Measurements from ENCODE around the gene CRYZL1.
A peak's percentile ranks its signal among the peaks of the same experiment; 100 is the strongest.
"Not testable (repeated sequence)": the region's sequence is repeated elsewhere in the genome, so short reads cannot be mapped to it uniquely, and the experiment has no call there.

CRYZL1 gene

DNA sequence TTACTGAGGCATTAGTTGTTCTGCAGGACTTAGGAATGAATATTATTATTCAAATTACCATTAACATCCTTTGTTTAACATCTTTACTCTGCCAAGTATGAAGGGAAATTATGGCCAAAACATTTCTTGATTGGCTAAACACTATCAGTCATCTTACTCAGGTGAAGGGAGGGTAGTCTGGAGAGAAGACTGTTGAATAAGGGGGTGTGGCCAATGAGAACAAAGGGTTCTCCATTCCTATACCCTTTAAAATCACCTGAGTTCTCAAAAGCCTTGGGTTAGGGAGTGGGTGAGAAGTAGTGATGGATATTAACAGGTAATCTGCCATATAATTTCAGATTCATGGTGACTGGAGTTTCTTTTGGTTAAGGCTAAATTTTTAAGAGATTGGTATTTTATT is 19.3 kb downstream of the CRYZL1 start:
- no peak for DNase-seq

DNA sequence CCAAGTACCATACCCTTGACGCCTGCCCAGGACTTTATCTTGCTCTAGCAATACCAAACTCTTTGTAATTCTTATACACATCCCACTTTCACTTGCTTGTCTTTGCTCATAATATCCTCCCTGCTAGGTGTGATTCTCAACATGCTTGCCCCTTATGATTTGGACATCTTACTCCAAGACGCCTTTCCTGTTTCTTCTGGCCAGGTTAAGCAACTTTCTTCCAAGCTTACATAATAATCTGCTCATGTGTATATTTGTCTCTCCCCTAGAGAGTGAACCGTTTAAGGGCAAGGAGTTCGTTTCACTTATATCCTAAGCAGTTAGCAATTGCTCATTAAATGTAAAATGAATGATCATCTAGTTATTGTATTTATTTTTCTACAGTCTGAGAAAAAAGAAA is 21.8 kb downstream of the CRYZL1 start:
- no peak for DNase-seq

DNA sequence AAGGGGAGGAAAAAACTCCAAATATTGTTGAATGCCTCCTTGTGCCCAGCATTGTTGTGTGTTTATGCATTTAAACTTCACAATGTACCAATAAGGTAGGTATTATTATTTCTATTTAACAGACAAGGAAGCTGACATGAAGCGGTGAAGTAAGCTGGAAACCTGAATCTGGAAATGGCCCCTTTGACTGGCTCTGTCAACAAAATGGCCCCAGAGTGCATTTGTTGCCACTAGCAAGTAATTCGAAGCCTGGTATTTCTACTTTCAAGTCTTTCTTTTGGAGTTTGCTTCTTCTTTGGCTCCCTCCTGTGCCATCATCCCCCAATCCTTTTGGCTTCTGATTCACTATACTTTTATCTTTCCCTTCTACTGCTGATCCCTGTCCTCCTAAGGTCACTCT is 23.1 kb downstream of the CRYZL1 start:
- no peak for DNase-seq

DNA sequence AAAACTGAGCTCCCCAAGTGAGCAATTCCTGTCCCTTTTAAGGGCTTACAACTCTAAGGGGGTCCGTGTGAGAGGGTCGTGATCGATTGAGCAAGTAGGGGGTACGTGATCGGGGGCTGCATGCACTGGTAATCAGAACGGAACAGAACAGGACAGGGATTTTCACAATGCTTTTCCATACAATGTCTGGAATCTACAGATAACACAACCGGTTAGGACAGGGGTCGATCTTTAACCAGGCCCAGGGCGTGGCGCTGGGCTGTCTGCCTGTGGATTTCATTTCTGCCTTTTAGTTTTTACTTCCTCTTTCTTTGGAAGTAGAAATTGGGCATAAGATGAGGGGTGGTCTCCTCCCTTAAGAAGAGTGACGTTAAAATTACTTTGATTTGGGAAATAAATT is 24.0 kb downstream of the CRYZL1 start:
- not testable (repeated sequence) for DNase-seq

DNA sequence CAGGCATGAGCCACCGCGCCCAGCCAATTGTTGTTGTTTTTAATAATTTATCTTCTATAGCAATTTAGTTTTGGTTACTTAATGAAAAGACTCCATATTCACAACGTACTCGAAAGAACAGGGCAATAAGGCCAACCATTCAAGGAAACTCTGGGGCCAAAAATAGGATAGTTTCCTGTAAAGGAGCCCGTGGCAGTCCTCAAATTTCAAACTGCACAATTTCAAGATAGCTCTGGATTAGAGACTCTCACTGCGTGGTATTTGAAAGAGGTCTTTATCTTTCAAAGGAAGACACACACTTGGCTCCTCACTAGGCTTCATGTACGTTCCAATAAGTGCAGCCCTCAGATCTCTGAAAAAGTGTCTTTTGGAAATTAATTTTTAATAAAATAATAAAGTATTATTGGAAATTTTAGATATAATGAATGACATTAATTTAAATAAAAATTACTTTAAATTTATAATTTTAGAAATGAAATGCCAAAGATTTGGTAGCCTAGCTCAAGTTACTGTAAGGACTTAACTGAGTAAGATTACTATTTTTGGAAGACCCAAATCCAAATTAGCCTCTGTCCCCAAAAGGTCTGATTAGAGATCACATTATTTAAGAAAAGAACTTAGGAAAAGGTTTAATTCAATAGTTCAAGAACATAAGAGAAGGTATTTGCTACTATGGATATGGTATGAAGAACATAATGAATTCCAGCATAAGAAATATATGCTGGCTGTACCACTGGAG is 30.4 kb downstream of the CRYZL1 start:
- no peak for DNase-seq

DNA sequence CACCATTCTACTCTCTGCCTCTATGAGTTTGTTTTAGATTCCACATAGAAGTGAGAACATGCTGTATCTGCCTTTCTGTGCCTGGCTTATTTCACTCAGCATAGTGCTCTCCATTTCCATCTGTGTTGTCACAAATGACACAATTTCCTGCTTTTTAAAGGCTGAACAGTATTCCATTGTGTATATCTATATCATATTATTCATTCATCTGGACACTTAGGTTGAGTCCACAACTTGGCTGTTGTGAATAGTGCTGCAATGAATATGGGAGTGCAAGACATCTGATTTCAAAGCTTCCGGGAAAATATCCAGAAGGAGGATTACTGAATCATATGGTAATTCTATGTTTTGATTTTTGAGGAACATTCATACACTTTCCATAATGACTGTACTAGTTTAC is 33.0 kb downstream of the CRYZL1 start:
- DNase-seq: no peak

DNA sequence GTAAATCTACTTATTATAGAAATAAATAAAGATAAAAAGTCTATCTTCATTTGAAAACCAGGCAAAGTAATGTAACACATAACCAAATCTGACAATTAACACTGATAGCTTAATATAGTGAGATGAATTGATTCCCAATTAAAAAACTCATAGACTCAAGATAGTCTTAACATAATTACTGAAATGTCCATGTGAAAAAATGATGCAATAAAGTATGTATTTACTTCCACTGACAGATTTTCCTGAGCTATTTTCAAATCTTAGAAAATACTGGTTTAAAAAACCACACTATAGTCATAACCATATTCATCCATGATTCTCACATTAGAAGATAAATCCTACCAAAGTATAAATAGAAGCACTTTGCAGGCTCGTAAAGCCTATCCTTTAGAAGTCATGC is 43.5 kb downstream of the CRYZL1 start:
- no peak for DNase-seq

DNA sequence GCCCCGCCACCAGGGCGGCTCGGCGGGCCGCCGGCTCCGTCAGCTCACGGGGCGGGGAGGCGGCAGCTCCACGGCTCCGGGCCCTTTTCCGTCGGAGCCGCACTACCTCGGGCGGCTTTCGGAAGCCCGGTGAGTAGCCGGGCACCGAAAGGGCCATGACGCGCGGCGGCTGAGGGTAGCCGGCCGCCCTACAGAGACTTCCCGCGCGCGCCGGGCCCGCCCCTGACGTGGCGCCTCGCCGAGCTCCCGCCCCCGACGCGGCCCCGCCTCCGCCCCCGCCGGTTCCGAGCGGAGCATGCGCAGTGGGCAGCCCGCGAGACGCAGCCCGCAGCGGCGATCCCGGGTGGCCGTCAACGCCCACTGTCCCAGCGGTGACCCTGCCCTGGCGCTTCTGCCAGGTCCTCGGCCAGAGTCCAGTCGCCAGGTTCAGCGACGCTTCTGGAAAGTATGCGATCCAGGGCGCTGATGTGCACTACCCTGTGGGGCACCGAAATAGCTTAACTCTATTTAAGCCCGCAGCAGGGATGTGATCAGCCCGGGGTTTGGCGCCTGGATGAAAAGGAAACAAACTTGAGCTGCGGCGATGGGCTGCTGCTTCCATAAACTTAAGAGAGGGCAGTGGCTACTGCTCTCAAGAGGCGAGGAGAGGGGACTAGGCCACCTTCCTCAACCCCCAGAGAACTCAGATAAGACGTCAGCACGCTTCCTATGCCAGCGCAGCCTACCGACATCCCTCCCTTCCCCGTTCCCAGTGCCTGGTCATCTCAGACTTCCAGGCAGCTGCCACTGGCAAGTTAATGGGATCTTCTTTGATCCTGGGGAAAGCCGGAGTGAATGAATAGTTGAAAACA is 52.8 kb downstream of the CRYZL1 start, which contains the start of gene DONSON:
Gene DONSON, minus strand, starts transcription at position 200 of the 851 bp plus-strand sequence. Its CDS starts 43 bp downstream, at position 157.
- peak; percentile 85 to 88 for DNase-seq

DNA sequence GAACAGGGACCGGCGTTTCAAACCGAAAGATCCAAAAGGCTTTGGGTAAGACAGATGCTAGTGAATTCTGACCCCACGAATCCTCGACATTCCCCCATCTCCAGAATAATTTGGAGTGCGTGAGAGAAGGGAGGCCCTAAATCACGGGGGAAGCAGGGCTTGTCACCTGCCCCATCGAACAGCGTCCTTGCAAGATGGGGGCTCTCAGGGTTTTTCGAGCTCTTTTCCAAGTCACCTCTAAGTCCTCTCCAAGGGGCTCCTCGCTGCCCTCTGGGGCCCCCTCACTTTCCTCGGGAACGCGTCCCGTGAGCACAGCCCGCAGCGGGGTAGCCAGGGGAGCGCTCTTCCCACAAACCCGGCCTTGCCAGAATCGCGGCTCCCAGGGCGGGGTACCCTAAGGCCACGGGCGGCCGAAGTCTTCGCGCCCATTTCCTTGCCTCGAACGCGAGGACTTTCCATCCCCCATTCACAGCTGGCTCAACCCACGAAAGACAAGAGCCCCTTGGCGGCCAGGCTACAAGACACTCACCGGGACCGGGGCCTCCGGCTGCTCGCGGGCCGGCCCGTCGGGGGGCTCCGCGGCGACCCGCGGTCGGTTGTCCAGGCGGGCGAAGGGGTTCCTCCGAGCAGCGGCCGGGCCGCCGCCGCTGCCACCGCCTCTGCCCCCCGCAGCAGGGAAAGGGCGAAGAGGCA is 53.6 kb downstream of the CRYZL1 start:
- peak; percentile 39 to 47 for DNase-seq

DNA sequence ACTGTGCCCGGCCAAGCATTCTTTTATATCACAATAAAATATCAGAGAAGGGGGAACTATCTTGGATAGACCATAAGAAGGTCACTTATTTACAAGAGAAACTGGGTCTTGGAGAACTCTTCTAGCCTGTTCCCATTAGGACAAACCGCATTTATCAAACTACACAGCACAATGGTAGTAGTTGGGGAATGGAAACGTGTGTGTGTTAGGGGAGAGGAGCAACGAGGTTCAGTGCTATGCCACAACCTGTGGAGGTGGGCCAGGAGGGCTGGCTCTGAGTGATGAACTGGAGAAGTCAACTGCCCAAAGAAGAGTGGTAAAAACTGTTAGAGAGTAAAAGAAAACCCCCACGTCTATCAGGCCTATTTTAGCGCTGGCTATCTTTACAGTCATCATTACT is 54.6 kb downstream of the CRYZL1 start:
- no peak for DNase-seq

DNA sequence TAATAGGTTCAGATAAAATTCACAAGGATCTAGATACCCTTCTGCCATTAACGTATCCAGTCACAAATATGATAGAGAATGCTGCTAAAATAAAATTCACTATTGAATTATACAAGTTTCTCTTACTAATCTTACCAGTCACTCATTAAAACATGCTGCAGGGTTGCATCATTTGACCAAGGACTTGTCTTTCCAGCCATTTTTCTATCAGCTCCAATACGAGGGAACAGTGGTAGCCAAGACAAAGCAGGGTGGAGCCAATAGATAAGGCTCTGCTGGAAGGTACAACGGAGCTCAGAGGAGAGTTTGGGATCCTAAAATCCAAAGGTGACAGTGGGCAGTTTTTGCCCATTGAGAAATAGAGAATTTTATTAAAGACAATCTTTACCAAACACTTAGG is 57.1 kb downstream of the CRYZL1 start:
- DNase-seq: no peak

DNA sequence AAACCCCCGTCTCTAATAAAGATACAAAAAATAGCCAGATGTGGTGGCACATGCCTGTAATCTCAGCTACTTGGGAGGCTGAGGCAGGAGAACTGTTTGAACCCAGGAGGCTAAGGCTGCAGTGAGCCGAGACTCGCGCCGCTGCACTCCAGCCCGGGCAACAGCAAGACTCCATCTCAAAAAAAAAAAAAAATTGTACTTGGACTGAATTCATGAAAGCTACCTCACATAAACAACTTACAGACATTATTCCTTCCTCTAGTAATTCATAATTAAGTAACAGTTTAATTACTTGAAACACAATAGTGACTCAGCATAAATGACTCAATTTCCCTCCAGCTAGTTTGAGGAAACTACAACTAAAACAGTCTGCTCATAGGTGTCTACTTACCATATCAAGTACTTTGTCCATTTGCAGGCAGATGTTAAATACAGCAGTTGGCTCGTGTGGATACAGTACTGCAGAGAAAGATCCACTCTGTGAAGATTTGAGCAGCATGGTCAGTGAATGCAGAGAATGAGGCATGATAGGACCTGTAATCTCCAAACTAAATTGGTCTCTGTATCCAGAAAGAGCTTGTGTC is 62.5 kb downstream of the CRYZL1 start:
- no peak for DNase-seq

DNA sequence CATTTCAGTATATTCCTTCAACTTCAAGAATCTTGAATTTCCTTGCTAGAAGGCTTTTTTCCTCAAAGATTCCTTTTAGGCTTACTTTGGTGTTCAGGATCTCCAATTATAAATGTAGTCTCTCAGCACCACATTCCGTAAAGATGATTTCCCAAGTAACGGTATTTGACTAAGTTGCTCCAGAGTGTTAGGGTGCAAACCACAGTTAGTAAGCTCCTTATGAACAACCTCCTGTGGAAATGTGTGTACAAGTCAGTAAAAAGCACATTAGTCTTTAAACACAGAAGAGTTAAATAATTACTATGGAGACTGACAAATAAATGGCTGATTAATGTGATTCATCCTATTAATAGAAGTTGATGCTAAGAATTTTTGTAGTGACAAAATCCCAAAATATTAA is 63.3 kb downstream of the CRYZL1 start:
- no peak for DNase-seq

DNA sequence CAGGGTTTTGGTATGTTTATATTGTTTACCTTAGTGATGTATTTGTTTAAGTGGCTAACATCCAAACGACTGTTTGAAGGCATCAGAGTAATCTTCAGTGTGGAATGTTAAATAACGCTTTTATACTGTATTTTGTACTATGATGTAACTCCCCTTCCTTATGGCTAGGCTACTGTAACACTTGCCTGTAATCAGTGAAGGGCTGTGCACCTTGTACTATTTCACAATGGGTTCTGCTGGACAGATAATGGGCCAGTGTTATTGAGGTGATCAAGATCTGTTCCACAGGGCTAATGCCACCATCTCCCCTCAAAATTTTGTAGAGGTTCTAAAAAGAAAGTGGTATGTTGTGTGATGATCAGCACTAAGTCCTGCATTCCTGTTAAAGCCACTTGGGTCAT is 64.8 kb downstream of the CRYZL1 start:
- DNase-seq: not testable (repeated sequence)

DNA sequence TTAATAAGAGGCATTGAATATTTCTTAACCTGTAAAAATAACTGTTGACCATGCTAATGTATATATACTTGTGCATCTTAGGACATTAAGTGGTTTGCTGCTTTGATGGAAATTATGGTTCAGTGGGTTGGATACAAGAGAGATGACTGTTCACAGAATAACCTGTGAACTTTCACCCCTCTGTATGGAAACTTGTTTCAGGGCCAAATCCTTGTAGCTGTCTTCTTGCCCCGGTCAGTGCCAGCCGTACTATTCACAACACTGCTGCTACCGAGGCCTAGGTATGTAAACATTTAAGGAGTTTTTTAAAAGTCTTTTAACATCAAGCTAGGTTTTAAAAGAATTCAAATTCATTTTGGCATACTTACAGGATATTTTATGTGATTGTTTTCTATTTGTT is 69.2 kb downstream of the CRYZL1 start:
- DNase-seq: no peak

DNA sequence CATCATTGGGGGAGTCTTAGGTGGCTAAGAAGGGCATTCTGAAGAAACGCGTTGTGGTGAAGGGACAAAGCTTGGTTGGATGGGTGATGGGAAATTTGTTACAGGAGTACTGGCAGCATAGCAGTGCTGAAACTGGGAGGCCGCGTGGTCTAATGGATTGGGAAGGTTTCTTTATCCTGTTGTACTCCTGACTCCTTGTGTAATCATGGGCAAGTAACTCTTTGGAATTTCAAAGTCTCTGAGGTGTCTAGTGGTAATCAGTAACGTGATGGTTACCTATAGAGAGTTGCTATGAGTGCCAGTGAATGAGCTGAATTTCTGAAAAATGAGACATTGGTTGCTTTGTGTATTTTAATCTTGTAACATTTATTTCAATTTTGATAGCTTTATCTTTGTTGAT is 71.5 kb downstream of the CRYZL1 start:
- no peak for DNase-seq

DNA sequence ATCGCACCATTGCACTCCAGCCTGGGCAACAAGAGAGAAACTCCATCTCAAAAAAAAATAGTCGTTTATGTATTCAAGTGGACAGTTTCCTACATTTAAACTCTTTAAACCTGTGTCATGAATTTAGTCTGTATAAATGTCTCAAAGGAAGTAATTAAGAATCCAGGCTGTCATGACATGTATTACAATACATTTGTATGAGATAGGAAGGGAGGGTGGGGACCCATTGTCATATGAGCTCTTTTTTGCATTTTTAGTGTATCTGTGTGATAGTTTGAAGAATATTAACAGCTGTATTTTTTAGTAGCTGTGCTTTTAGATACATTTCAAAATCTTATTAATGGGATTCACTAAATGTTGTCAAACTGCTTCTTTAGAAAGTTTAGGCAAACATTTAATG is 73.1 kb downstream of the CRYZL1 start:
- no peak for DNase-seq

DNA sequence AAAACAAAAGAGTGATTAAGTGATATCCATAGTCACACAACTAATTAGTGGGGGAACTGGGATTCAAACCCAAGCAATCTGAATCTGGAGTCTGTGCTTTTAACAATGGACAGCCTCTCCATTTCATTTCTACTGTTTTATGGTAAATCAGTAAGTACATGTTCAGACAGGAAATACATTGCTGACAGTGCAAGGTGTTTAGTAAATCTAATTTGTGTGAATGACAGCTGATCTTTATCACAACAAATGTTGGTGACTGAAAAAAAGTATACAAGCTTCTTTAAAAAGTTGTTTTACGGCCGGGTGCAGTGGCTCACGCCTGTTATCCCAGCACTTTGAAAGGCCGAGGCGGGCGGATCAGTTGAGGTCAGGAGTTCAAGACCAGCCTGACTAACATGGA is 73.6 kb downstream of the CRYZL1 start:
- DNase-seq: no peak

DNA sequence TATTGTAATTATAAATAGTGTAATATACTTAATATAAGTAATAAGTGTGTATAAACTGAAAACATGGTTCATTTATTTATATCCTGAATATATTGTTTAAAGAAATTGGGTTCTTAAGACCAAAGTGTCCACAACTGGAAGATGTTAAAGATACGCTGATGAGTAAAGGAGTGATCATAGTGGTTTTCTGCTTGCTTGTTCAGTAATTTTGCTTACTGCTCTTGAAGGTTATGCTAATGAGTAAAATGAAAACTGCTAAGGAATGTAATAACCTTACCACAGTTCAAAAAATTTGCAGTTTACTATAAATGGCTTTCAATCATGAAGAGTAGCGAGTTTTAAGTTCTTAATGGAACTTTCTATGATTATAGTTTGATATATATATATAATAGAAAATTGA is 75.0 kb downstream of the CRYZL1 start:
- DNase-seq: no peak

DNA sequence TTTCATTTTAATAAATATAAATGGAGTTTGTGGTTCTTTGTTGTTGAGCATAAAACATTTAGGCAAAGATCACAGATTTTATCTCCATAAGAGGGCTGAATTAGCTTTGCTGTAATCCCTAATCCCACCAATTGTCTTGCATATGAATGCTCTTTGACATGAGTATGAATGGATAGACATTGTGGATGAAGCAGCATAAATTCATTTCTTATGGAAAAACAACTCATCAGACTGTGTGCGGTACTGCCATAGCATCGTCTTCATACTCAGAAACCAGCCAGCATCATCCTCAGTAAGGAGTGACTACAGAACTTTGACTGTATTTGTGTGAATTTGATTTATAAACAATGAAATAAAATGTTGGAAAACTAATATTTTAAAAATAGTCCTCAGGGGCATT is 79.2 kb downstream of the CRYZL1 start:
- no peak for DNase-seq

DNA sequence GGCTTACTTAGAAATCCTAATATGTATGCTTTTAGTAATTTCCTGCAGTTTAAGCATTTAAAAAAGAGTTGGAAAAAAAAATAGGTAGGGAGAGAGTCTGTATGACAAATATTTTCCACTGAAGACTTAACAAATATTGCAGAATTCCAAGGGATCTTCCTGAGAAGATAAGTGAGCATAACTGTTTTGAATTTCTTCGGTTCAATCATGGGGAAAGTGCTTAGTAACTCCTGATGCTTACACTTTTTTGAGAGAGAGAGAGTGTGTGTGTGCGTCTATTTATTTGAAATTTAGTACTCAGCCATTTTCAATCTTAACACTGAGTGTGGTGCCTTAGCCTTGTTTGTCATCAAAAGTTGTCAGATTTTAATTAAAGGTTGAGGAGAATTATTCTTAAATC is 80.2 kb downstream of the CRYZL1 start:
- no peak for DNase-seq

DNA sequence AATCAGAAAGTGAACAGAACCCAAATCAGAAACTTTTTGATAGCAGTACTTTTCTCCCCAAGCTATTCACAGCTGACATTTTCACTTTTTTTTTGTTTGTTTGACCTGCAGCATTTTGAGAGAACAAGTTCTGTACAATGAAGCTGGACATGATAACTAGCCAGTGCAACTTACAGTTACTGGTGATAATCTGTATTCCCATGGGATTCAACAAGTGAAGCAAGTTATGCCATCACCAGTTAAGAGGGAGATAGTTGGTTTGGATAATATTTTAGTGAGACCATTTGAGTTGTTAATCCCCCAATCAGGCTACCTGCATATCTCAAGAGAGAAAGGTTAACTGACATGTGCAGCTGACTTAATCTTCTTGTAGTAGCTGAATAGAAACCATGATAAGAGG is 80.6 kb downstream of the CRYZL1 start:
- DNase-seq: no peak

DNA sequence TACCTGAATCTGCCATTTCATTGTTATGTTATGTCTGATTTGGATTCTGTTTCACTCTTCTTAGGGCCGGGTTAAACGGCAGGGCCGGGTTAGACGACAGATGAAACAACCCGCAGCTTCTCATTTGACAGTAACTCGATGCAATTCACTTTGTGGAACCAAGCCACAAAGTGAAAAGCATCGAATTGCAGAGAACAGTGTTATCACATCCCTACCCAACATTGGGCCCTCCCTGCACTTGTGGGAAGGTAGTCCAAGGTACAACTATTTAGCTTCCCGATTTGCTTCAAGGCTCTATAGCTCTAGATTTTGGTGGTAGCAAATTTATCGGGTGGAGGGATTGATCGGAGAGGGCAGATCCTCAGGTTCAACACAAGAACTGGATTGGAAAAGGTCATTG is 81.7 kb downstream of the CRYZL1 start:
- no peak for DNase-seq

All from activated CD4-positive, alpha-beta T cell treated with anti-CD3 and anti-CD28 coated beads, Interleukin-2, amount 50 U/mL, for 48 hours (primary cell).